Loucy (cell line): Measurements from ENCODE around the gene TFPI.

ENCODE experiments used
- EZH2phosphoT487 ChIP-seq: fragments of 200-600 bp; IDR thresholded peaks from 2 replicates; pipeline ENCODE4 v1.6.1; 2018; ENCODE audit warnings: antibody characterized with exemption, mild to moderate bottlenecking, moderate library complexity, borderline replicate concordance
- TF ChIP-seq, protein P1 (sequence below): fragments of 200-600 bp; sonication (generic); conservative IDR thresholded peaks from 2 replicates; pipeline ENCODE4 v1.5.1; 2014; ENCODE audit warnings: mild to moderate bottlenecking, antibody characterized with exemption, low read length

DNA sequence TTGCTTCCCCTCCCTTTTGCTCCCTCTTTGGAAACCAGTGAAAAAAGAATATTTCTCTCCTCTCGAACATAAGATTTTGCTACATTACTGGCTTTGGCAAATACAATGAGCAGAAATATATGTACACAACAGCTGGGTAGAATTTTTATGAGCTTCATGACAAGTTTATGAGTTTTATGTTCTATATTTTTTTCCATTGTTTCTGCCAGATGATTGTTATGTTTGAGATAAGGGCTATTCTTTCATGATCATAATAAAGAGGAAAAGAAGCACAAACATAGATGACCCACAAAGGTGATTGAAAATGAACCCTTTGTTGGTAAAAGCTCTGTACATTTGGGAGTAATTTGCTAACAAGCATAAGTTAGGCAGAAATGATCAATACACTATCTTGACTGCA is 14.8 kb upstream of the TFPI start:
- TF ChIP-seq EZH2phosphoT487 = no peak
- TF ChIP-seq, protein P1, sequence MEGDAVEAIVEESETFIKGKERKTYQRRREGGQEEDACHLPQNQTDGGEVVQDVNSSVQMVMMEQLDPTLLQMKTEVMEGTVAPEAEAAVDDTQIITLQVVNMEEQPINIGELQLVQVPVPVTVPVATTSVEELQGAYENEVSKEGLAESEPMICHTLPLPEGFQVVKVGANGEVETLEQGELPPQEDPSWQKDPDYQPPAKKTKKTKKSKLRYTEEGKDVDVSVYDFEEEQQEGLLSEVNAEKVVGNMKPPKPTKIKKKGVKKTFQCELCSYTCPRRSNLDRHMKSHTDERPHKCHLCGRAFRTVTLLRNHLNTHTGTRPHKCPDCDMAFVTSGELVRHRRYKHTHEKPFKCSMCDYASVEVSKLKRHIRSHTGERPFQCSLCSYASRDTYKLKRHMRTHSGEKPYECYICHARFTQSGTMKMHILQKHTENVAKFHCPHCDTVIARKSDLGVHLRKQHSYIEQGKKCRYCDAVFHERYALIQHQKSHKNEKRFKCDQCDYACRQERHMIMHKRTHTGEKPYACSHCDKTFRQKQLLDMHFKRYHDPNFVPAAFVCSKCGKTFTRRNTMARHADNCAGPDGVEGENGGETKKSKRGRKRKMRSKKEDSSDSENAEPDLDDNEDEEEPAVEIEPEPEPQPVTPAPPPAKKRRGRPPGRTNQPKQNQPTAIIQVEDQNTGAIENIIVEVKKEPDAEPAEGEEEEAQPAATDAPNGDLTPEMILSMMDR = no peak
